Measurements from ENCODE around the gene SFT2D1.

DNA sequence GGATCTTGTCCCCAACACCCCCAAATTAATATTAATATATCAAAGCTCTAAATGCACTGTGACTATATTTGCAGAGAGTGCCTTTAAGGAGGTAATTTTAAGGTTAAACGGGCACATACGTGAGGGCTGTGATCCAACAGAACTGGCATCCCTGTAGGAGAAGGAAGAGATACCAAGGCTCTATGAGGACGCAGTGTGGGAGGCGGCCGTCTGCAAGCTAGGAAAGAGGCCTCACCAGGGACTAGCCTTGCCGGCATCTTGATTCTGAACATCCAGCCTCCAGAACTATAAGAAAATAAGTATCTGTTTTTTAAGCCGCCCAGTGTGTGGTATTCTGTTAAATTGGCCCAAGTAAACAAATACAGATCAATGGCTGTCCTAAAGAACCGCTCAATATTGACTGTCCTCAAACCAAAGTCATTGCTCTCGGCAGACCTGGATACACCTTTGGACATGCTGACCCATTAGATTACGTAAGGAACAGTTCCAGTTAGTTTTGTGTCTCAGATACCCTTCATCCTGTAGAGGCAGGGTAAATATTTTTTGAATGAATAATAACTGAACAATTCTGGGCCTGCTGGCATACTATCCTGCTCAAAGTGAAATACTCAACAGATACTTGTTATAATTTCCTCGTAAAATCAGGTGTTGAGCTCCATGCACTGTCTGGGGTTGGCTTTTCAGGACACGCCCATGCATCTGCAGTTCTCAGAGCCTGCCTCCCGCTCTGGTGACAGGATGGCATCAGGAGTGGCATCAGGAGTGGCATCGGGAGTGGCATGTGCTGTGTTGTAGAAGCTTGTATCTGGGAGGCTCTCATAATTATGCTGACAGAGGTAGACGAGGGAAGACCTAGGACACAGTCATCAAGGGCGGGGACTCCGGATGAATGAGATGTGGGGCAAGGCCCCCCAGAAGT, 40.5 kb downstream of the SFT2D1 start:
- TF ChIP-seq POLR2A (IDR thresholded peaks at IDR 0.05), result no peak
- TF ChIP-seq, protein P1, sequence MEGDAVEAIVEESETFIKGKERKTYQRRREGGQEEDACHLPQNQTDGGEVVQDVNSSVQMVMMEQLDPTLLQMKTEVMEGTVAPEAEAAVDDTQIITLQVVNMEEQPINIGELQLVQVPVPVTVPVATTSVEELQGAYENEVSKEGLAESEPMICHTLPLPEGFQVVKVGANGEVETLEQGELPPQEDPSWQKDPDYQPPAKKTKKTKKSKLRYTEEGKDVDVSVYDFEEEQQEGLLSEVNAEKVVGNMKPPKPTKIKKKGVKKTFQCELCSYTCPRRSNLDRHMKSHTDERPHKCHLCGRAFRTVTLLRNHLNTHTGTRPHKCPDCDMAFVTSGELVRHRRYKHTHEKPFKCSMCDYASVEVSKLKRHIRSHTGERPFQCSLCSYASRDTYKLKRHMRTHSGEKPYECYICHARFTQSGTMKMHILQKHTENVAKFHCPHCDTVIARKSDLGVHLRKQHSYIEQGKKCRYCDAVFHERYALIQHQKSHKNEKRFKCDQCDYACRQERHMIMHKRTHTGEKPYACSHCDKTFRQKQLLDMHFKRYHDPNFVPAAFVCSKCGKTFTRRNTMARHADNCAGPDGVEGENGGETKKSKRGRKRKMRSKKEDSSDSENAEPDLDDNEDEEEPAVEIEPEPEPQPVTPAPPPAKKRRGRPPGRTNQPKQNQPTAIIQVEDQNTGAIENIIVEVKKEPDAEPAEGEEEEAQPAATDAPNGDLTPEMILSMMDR (IDR thresholded peaks at IDR 0.05), result no peak
